ENCODE results near the gene CENPO. TPM values are rescaled to one million over a fixed set of nuclear protein-coding genes. Genes with fewer than 3 reads are reported as not detected.

CENPO gene
- total RNA-seq, 1 donor from 2014 or later: 10.6 TPM

DNA sequence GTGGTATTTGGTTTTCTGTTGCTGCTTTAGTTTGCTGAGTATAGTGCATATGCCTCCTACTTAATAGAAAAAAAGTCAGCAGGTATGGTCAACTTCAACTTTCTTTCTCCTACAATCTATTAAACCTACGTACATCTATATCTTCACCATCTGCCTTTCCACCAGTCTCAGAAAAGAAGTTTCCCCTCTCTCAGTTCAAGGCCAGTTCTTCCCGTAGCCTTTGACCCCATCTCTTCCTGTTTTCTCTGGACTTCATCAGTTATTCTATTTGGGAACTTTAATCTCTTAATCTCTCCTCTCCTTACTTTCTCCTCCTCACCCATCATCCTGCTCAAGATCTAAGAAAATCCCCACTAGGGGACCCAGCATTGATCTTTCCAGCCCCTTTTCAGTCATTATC lies 5.7 kb upstream of the CENPO start:
- Mint-ChIP-seq H3K27me3 (ENCODE audit: low read depth) (no peaks in the 10 kb centered on the region), H3K27ac (ENCODE audit: unreplicated experiment) (no peak overlapping the region), H3K4me3 (ENCODE audit: unreplicated experiment) (no peak overlapping the region), H3K36me3 (ENCODE audit: low read depth) (peaks cover 4% of the 10 kb centered on the region), H3K4me1 (ENCODE audit: low read depth) (peaks cover 4% of the 10 kb centered on the region), H3K9me3 (ENCODE audit: low read depth) (no peaks in the 10 kb centered on the region)
- TF ChIP-seq, protein P1, sequence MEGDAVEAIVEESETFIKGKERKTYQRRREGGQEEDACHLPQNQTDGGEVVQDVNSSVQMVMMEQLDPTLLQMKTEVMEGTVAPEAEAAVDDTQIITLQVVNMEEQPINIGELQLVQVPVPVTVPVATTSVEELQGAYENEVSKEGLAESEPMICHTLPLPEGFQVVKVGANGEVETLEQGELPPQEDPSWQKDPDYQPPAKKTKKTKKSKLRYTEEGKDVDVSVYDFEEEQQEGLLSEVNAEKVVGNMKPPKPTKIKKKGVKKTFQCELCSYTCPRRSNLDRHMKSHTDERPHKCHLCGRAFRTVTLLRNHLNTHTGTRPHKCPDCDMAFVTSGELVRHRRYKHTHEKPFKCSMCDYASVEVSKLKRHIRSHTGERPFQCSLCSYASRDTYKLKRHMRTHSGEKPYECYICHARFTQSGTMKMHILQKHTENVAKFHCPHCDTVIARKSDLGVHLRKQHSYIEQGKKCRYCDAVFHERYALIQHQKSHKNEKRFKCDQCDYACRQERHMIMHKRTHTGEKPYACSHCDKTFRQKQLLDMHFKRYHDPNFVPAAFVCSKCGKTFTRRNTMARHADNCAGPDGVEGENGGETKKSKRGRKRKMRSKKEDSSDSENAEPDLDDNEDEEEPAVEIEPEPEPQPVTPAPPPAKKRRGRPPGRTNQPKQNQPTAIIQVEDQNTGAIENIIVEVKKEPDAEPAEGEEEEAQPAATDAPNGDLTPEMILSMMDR (IDR thresholded peaks at IDR 0.05): no peak
- no peak for DNase-seq (ENCODE audit: low spot score)

DNA sequence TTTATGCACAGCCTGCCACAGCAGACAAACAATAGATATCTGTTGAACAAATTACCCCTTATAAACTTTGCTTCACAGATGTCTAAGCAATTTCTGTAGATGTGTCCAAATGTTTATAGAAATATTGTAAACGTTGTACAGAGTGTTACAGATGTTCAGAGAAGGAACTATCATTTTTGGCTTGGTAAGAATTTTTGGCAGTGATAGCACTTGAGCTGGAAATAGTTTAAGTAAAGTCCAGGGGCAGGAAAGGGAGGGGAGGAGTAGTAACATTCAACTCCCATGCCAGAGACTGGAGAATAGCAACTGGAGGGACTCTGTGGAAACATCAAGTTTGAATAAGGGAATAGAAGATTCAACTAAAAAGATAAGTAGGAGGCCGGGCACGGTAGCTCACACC lies 4.4 kb upstream of the CENPO start:
- TF ChIP-seq, protein P1 (IDR thresholded peaks at IDR 0.05): no peak
- Mint-ChIP-seq H3K36me3 (ENCODE audit: low read depth) (peaks cover 4% of the 10 kb centered on the region), H3K27me3 (ENCODE audit: low read depth) (no peaks in the 10 kb centered on the region), H3K4me3 (ENCODE audit: unreplicated experiment) (no peak overlapping the region), H3K9me3 (ENCODE audit: low read depth) (no peaks in the 10 kb centered on the region), H3K4me1 (ENCODE audit: low read depth) (peaks cover 7% of the 10 kb centered on the region), H3K27ac (ENCODE audit: unreplicated experiment) (no peak overlapping the region)
- DNase-seq (ENCODE audit: low spot score): no peak

DNA sequence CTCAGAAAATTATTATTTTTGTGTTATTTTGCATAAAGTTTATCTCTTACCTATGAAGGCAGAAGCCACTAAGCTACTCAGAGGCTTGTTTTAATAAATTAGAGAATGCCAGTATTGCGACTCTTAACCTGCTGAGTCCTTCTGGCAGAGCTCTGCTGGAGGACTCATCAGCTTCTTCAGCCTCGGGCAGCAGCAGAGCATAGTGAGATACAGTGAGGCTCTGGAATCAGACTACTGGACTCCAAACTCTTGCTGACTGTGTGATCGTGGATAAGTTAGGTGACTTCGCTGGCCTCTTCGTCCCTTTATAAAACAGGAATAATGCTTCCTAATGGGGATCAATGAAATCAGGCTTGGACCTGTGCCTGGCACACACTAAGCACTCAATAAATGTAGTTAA lies 1.8 kb upstream of the CENPO start:
- no peak overlapping the region for H3K27ac Mint-ChIP-seq (ENCODE audit: unreplicated experiment)
- peaks cover 26% of the 10 kb centered on the region for H3K4me1 Mint-ChIP-seq (ENCODE audit: low read depth)
- DNase-seq (ENCODE audit: low spot score): no peak
- no peaks in the 10 kb centered on the region for H3K9me3 Mint-ChIP-seq (ENCODE audit: low read depth)
- H3K27me3 Mint-ChIP-seq (ENCODE audit: low read depth): no peaks in the 10 kb centered on the region
- H3K36me3 Mint-ChIP-seq (ENCODE audit: low read depth): peaks cover 4% of the 10 kb centered on the region
- TF ChIP-seq, protein P1 (IDR thresholded peaks at IDR 0.05): no peak
- no peak overlapping the region for H3K4me3 Mint-ChIP-seq (ENCODE audit: unreplicated experiment)

DNA sequence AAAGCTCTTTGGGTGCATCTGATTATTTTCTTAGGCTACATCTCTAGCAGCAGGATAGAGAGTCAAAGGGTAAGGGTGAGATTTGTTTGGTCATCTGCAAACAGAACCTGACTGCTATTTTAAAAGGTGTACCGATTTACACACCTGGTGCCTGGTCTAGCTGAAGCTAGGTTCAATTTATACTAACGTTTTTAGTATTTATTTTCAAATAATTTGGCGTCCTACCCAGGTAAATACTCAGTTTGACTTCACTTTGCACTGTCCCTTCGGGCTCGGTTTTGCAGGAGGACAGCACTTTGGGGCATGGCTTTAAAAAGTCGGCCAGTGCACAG lies 717 bp upstream of the CENPO start:
- H3K27ac Mint-ChIP-seq (ENCODE audit: unreplicated experiment): peak overlapping the region; percentile 99
- H3K36me3 Mint-ChIP-seq (ENCODE audit: low read depth): peaks cover 8% of the 10 kb centered on the region
- no peak for DNase-seq (ENCODE audit: low spot score)
- TF ChIP-seq, protein P1 (IDR thresholded peaks at IDR 0.05): no peak
- H3K27me3 Mint-ChIP-seq (ENCODE audit: low read depth): no peaks in the 10 kb centered on the region
- H3K4me3 Mint-ChIP-seq (ENCODE audit: unreplicated experiment): peak overlapping the region; percentile 97
- H3K9me3 Mint-ChIP-seq (ENCODE audit: low read depth): no peaks in the 10 kb centered on the region
- H3K4me1 Mint-ChIP-seq (ENCODE audit: low read depth): peaks cover 26% of the 10 kb centered on the region

DNA sequence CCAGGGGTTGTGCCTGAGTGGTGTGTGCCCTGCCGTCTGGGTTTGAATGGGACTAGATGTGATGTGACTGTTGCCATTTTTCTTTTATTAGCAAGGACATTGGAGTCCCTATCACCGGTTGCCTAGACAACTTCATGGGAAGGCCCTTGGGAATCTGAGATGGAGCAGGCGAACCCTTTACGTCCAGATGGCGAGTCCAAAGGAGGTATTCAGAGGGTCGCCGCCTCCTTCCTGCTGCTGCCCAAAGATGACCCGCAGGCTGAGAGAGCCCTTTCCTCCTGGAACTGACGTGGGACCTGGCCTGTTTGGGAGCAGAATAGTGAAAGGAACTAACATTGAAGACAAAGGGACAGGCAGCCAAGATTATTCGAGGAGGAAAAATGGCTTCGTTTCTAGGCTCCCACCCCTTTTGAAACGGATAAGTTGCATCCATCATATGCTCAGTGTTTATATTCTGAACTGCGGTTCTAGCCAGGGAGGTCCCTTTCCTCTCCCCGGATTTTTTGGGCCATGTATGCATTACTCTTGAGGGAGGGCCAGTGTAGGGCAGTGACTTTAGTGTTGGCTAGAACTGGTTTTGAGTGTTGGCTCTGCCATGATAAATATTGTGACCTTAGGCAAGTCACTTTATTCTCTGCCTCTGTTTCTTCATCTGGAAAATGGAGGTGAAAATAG lies 673 bp downstream of the CENPO start:
- DNase-seq (ENCODE audit: low spot score): no peak
- Mint-ChIP-seq H3K27ac (ENCODE audit: unreplicated experiment) (peak overlapping the region; percentile 99), H3K36me3 (ENCODE audit: low read depth) (peaks cover 6% of the 10 kb centered on the region), H3K27me3 (ENCODE audit: low read depth) (no peaks in the 10 kb centered on the region), H3K4me1 (ENCODE audit: low read depth) (peaks cover 26% of the 10 kb centered on the region), H3K9me3 (ENCODE audit: low read depth) (no peaks in the 10 kb centered on the region), H3K4me3 (ENCODE audit: unreplicated experiment) (peak overlapping the region; percentile 97)
- TF ChIP-seq, protein P1 (IDR thresholded peaks at IDR 0.05): no peak
